Activated naive CD4-positive, alpha-beta T cell treated with anti-CD3 and anti-CD28 coated beads, Interleukin-2, amount 50 U/mL, for 72 hours (primary cell): ENCODE results near the gene IGFL2. TPM values are rescaled to one million over a fixed set of nuclear protein-coding genes. Genes with fewer than 3 reads are reported as not detected.
"Not testable (repeated sequence)": the region's sequence is repeated elsewhere in the genome, so short reads cannot be mapped to it uniquely, and the experiment has no call there.

Experiments
- ATAC-seq, 2 donors: fragments of 150-1000 bp; cut with Tn5 transposase; 2 replicates each; pipeline ENCODE4 v1.10.0; 2021; ENCODE audit warnings: mild to moderate bottlenecking in 2 of 2, moderate library complexity in 2 of 2
- DNase-seq, 2 donors: peaks; one replicate each; pipeline ENCODE4 v3.0.0; 2021 to 2022; ENCODE audit warnings: low spot score in 2 of 2
- H3K27ac Mint-ChIP-seq, 2 donors: one replicate each; pipeline ENCODE4 v1.8.0; 2022; ENCODE audit warnings: mild to moderate bottlenecking in 2 of 2, mixed read lengths in 2 of 2
- H3K36me3 Mint-ChIP-seq, 2 donors: one replicate each; pipeline ENCODE4 v1.8.0; 2022; ENCODE audit warnings: mixed read lengths in 2 of 2
- H3K9me3 Mint-ChIP-seq, 2 donors: one replicate each; pipeline ENCODE4 v1.8.0; 2022; ENCODE audit warnings: mixed read lengths in 2 of 2
- total RNA-seq, 2 donors: library from RNA; stranded (reverse); gene quantifications; one replicate each; pipeline ENCODE4 v1.2.3, GENCODE V29; 2022

IGFL2 gene
- total RNA-seq, 2 donors from 2014 or later, result 1.0 TPM; not detected in 1

DNA sequence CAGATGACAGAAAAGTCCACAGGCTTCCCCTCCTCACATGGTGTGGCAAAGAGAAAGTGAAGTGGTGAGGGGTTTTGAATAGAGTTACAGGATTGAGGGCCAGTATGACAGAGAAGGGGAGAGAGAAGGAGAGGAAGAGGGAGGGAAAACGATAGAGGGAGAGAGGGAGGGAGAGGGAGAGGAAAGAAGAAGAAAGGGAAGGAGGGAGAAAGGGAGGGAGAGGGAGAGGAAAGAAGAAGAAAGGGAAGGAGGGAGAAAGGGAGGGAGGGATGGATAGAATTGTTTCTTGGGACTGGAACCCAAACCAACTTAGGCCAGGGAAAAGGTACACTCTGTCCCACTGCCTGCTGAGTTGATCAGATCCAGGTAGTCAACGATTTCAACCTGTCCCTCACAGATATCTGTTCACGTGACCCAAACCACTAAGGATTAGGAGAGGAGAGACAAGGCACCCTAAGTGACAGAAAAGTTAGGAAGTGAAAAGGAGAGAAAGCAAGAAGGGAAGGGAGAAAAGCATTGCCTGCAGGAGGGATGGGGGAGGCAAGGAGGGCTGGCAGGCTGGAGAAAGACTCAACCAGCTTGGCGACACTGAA, 15.4 kb upstream of the IGFL2 start:
- no peak for DNase-seq
- Mint-ChIP-seq H3K27ac (peak overlapping the region in 1 of 2 donors; percentile 91), H3K9me3 (peaks cover 0 to 4% of the 10 kb centered on the region in 2 donors), H3K36me3 (peaks cover 4 to 5% of the 10 kb centered on the region in 2 donors)
- ATAC-seq, result no peak

DNA sequence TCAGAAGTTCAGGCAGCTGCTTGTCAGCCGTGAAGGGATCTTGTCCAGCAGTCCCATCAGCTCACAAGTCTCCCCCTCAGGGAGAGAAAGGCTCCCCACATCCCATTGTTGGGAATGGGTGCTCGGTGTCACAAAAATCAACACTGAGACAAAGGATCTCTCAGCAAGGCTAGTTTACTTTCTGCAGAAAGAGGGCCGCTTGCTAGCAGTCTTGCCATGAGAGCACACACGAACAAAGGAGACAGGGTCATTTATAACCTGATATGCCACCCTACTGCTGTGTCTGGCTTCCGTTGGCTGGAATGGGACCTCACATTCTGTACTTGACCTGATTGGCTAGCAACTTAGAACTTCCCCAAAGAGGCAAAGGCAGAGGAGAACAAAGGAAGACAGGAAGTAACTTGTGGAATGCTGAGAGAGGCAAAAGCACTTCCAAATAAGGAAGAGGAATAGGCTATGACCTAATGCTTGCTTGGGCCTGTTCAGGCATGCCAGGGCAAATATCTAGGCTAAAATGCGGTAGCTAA, 14.9 kb upstream of the IGFL2 start:
- Mint-ChIP-seq H3K36me3 (peaks cover 4 to 5% of the 10 kb centered on the region in 2 donors), H3K27ac (peak overlapping the region in 1 of 2 donors; percentile 91), H3K9me3 (peaks cover 0 to 4% of the 10 kb centered on the region in 2 donors)
- ATAC-seq, result no peak
- no peak for DNase-seq

DNA sequence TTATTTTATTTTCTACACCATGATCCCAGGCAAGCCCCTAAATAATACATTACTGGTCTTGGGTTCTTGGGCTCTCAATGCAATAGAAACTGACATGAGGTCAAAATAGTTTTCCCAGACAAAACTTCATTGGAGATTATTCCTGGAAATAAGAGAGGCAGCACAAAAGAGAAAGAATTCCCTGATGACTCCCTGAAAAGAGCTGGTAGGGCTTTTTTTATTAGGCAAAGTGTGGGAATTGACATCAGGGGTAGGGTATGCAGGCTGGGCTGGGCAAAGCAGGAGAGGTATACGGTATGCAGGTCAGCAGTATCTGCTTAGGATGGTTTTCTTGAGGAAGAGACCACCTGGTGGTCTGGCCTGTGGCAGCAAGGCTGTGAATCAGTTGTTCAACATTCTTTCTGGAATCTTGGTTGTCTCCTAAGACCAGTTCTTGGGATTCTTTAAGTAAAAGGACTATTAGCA, 14.2 kb upstream of the IGFL2 start:
- Mint-ChIP-seq H3K9me3 (peaks cover 0 to 4% of the 10 kb centered on the region in 2 donors), H3K36me3 (peaks cover 4 to 5% of the 10 kb centered on the region in 2 donors), H3K27ac (peak overlapping the region in 1 of 2 donors; percentile 91)
- DNase-seq (no peak), ATAC-seq (no peak)

GRCh38 chr19:46134527-46134926, 13.5 kb upstream of the IGFL2 start:
- peaks cover 1% of the 10 kb centered on the region in 2 donors for H3K36me3 Mint-ChIP-seq
- peaks cover 0 to 4% of the 10 kb centered on the region in 2 donors for H3K9me3 Mint-ChIP-seq
- ATAC-seq, result no peak
- no peak for DNase-seq
- peak overlapping the region in 1 of 2 donors; percentile 91 for H3K27ac Mint-ChIP-seq

DNA sequence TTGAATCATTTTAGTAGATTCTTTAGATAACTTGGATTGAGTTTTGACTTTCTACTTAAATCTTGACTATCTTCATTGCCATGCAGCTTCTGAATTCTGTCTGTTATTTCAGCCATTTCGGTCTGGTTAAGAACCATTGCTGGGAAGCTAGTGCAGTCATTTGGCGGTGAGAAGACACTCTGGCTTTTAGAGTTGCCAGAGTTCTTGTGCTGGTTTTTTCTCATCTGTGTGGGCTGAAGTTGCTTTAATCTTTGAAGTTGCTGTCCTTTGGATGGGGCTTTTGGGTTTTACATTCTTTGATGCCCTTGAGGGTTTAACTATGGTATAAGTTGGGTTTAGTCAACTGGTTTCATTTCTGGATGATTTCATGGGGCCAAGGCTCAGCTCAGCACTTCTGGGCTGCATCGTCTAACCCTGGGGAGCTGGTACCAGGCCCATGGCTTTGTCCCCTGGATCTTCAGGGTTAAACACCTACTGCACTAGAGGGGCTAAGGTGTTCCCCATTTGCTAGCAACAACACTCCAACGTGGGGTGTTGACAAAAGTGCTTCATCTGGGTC, 10.0 kb upstream of the IGFL2 start:
- Mint-ChIP-seq H3K27ac (peak overlapping the region in 1 of 2 donors; percentile 5), H3K9me3 (peaks cover 0 to 4% of the 10 kb centered on the region in 2 donors), H3K36me3 (no peaks in the 10 kb centered on the region)
- ATAC-seq (peak; percentile 86 to 92), DNase-seq (no peak)

GRCh38 chr19:46141421-46141820, 6.6 kb upstream of the IGFL2 start:
- ATAC-seq, result no peak
- Mint-ChIP-seq H3K9me3 (no peaks in the 10 kb centered on the region), H3K36me3 (no peaks in the 10 kb centered on the region), H3K27ac (peak overlapping the region in 1 of 2 donors; percentile 7)
- DNase-seq, result no peak

GRCh38 chr19:46142294-46142693, 5.7 kb upstream of the IGFL2 start:
- Mint-ChIP-seq H3K9me3 (no peaks in the 10 kb centered on the region), H3K27ac (no peak overlapping the region), H3K36me3 (no peaks in the 10 kb centered on the region)
- no peak for DNase-seq
- no peak for ATAC-seq

DNA sequence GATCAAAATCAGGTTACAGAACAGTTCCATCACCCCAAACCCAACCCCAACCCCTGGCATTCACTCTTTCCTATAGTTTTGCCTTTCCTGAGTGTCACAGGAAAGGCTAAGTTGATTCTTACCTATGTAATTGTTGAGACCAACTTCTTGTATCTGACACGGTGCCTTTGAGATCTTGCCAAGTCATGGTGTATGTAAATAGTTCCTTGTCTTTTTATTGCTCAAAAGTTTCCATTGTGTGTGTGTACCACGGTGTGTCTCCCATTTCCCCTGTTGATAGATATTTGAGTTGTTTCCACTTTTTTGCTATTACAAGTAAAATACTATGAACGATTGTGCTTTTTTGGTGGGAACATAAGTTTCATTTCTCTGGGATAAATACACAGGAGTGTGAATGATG, 3.3 kb upstream of the IGFL2 start:
- H3K27ac Mint-ChIP-seq, result no peak overlapping the region
- no peaks in the 10 kb centered on the region for H3K9me3 Mint-ChIP-seq
- no peak for ATAC-seq
- DNase-seq, result no peak
- H3K36me3 Mint-ChIP-seq, result no peaks in the 10 kb centered on the region

DNA sequence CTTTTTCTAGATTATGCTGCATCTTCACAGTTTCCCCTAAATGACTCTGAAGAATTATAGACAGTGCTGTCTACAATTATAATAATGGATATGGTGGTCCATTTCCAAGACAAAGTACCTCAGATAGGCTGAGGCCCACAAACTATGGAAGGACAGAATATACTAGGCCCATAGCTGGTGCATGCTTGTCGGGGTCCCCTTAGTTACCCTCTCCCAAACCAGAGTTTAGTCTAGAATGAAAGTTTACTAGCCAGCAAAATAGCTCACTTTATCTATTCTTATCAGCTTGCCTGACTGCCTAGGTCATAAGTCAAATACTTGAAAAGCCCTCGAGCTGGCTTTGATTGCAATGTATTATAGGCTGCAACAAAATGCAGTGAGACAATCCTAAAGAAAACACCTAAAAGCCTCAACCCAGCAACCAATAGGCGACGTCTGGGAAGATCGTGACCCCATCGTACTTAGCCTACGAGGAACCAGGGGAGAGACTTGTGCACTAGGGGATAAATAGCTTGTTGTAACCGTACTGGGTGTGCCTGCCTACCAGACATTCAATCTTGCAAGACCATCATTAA, 785 bp upstream of the IGFL2 start:
- Mint-ChIP-seq H3K36me3 (no peaks in the 10 kb centered on the region), H3K27ac (no peak overlapping the region), H3K9me3 (no peaks in the 10 kb centered on the region)
- ATAC-seq (no peak), DNase-seq (no peak)

- DNase-seq (no peak), ATAC-seq (no peak)
- no peaks in the 10 kb centered on the region for H3K9me3 Mint-ChIP-seq
- no peak overlapping the region for H3K27ac Mint-ChIP-seq
- H3K36me3 Mint-ChIP-seq, result no peaks in the 10 kb centered on the region
These were observed 2.6 kb downstream of the IGFL2 start for GRCh38 chr19:46150606-46151005.

- no peaks in the 10 kb centered on the region for H3K36me3 Mint-ChIP-seq
- DNase-seq (no peak), ATAC-seq (no peak)
- H3K9me3 Mint-ChIP-seq, result no peaks in the 10 kb centered on the region
- no peak overlapping the region for H3K27ac Mint-ChIP-seq
These were observed 7.2 kb downstream of the IGFL2 start for GRCh38 chr19:46155237-46155636.

GRCh38 chr19:46159418-46160232, 11.6 kb downstream of the IGFL2 start:
- Mint-ChIP-seq H3K9me3 (peaks cover 18 to 20% of the 10 kb centered on the region in 2 donors), H3K36me3 (peaks cover 18 to 20% of the 10 kb centered on the region in 2 donors), H3K27ac (no peak overlapping the region)
- ATAC-seq (no peak), DNase-seq (no peak)

- Mint-ChIP-seq H3K36me3 (peaks cover 18 to 20% of the 10 kb centered on the region in 2 donors), H3K27ac (no peak overlapping the region), H3K9me3 (peaks cover 18 to 20% of the 10 kb centered on the region in 2 donors)
- ATAC-seq (no peak), DNase-seq (no peak)
These were observed 12.3 kb downstream of the IGFL2 start for GRCh38 chr19:46160233-46160775.

GRCh38 chr19:46161642-46162257, 13.7 kb downstream of the IGFL2 start:
- Mint-ChIP-seq H3K9me3 (peaks cover 18 to 20% of the 10 kb centered on the region in 2 donors), H3K36me3 (peaks cover 18 to 20% of the 10 kb centered on the region in 2 donors)
- not testable (repeated sequence) for ATAC-seq, H3K27ac Mint-ChIP-seq, DNase-seq

DNA sequence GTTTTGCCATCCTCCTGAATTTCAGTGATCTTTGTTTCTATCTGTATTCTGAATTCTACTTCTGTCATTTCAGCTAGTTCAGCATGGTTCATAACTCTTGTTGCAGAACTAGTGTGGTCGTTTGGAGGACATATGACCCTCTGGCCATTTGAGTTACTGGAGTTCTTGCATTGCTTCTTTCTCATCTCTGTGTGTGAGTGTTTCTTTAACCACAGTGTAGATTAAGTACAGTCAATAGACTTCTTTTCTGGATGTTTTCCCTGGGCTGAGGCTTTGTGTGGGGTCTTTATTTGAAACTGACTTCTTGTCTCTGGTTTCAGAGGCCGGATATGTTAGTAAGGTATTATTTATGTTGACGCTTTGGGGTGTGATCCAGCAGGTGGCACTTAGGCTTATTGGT, 14.7 kb downstream of the IGFL2 start:
- DNase-seq (no peak), ATAC-seq (no peak)
- Mint-ChIP-seq H3K9me3 (peaks cover 18 to 20% of the 10 kb centered on the region in 2 donors), H3K27ac (no peak overlapping the region), H3K36me3 (peaks cover 18 to 20% of the 10 kb centered on the region in 2 donors)

GRCh38 chr19:46173886-46174480, 25.9 kb downstream of the IGFL2 start:
- H3K36me3 Mint-ChIP-seq, result peaks cover 5 to 7% of the 10 kb centered on the region in 2 donors
- H3K27ac Mint-ChIP-seq, result no peak overlapping the region
- DNase-seq (no peak), ATAC-seq (no peak)
- peaks cover 4 to 8% of the 10 kb centered on the region in 2 donors for H3K9me3 Mint-ChIP-seq
